Measurements from ENCODE around the gene CDH16. TPM values are rescaled to one million over a fixed set of nuclear protein-coding genes. Genes with fewer than 3 reads are reported as not detected.
A peak's percentile ranks its signal among the peaks of the same experiment; 100 is the strongest.

Gene CDH16
- total RNA-seq, 1 donor from 2014 or later: not detected

- Histone ChIP-seq H3K9ac (ENCODE audit: low read length) (no peak overlapping the region), H3K4me1 (ENCODE audit: insufficient read depth, low read length) (peaks cover 9% of the 10 kb centered on the region), H4K20me1 (ENCODE audit: insufficient read depth, low read length) (peaks cover 34% of the 10 kb centered on the region), H3K4me2 (ENCODE audit: low read length) (peak overlapping the region; percentile 93), H3K9me3 (ENCODE audit: insufficient read depth, low read depth, low read length) (no peaks in the 10 kb centered on the region), H3K27ac (ENCODE audit: low read depth, low read length) (no peak overlapping the region), H3K79me2 (ENCODE audit: insufficient read depth, low read length) (peaks cover 23% of the 10 kb centered on the region), H3K27me3 (ENCODE audit: insufficient read depth, low read length) (no peaks in the 10 kb centered on the region), H2AFZ (ENCODE audit: low read depth, low read length) (no peak overlapping the region), H3K36me3 (ENCODE audit: insufficient read depth, low read length) (peaks cover 14% of the 10 kb centered on the region), H3K4me3 (ENCODE audit: insufficient read depth, low read depth, low read length) (no peak overlapping the region)
- Mint-ChIP-seq H3K36me3 (ENCODE audit: low read depth, unreplicated experiment) (peaks cover 11% of the 10 kb centered on the region), H3K4me1 (ENCODE audit: low read depth, unreplicated experiment) (peaks cover 31% of the 10 kb centered on the region), H3K27me3 (ENCODE audit: low read depth, unreplicated experiment) (no peaks in the 10 kb centered on the region), H3K9me3 (ENCODE audit: unreplicated experiment) (no peaks in the 10 kb centered on the region), H3K27ac (ENCODE audit: unreplicated experiment) (no peak overlapping the region), H3K4me3 (ENCODE audit: unreplicated experiment) (peak overlapping the region; percentile 58)
- DNase-seq (ENCODE audit: low read depth): no peak
- TF ChIP-seq, protein P1, sequence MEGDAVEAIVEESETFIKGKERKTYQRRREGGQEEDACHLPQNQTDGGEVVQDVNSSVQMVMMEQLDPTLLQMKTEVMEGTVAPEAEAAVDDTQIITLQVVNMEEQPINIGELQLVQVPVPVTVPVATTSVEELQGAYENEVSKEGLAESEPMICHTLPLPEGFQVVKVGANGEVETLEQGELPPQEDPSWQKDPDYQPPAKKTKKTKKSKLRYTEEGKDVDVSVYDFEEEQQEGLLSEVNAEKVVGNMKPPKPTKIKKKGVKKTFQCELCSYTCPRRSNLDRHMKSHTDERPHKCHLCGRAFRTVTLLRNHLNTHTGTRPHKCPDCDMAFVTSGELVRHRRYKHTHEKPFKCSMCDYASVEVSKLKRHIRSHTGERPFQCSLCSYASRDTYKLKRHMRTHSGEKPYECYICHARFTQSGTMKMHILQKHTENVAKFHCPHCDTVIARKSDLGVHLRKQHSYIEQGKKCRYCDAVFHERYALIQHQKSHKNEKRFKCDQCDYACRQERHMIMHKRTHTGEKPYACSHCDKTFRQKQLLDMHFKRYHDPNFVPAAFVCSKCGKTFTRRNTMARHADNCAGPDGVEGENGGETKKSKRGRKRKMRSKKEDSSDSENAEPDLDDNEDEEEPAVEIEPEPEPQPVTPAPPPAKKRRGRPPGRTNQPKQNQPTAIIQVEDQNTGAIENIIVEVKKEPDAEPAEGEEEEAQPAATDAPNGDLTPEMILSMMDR (IDR thresholded peaks at IDR 0.05; ENCODE audit: insufficient read depth, low read depth, low read length): no peak
- FAIRE-seq: no peak
Measured at GRCh38 chr16:66881964-66882508, 36.6 kb downstream of the CDH16 start.

- Histone ChIP-seq H2AFZ (ENCODE audit: low read depth, low read length) (no peak overlapping the region), H3K4me3 (ENCODE audit: insufficient read depth, low read depth, low read length) (peak overlapping the region; percentile 37), H3K27ac (ENCODE audit: low read depth, low read length) (no peak overlapping the region), H3K4me2 (ENCODE audit: low read length) (peak overlapping the region; percentile 93), H3K27me3 (ENCODE audit: insufficient read depth, low read length) (no peaks in the 10 kb centered on the region), H3K4me1 (ENCODE audit: insufficient read depth, low read length) (peaks cover 9% of the 10 kb centered on the region), H3K79me2 (ENCODE audit: insufficient read depth, low read length) (peaks cover 23% of the 10 kb centered on the region), H3K36me3 (ENCODE audit: insufficient read depth, low read length) (peaks cover 14% of the 10 kb centered on the region), H4K20me1 (ENCODE audit: insufficient read depth, low read length) (peaks cover 30% of the 10 kb centered on the region), H3K9me3 (ENCODE audit: insufficient read depth, low read depth, low read length) (no peaks in the 10 kb centered on the region), H3K9ac (ENCODE audit: low read length) (no peak overlapping the region)
- DNase-seq (ENCODE audit: low read depth) (no peak), FAIRE-seq (no peak)
- Mint-ChIP-seq H3K9me3 (ENCODE audit: unreplicated experiment) (no peaks in the 10 kb centered on the region), H3K27me3 (ENCODE audit: low read depth, unreplicated experiment) (no peaks in the 10 kb centered on the region), H3K4me1 (ENCODE audit: low read depth, unreplicated experiment) (peaks cover 27% of the 10 kb centered on the region), H3K27ac (ENCODE audit: unreplicated experiment) (no peak overlapping the region), H3K36me3 (ENCODE audit: low read depth, unreplicated experiment) (peaks cover 11% of the 10 kb centered on the region), H3K4me3 (ENCODE audit: unreplicated experiment) (peak overlapping the region; percentile 96)
- no peak for TF ChIP-seq EZH2 (IDR thresholded peaks at IDR 0.05; ENCODE audit: insufficient read depth, low read length)
- TF ChIP-seq, protein P1 (IDR thresholded peaks at IDR 0.05; ENCODE audit: insufficient read depth, low read depth, low read length): no peak
Measured at GRCh38 chr16:66881560-66881959, 37.1 kb downstream of the CDH16 start.

- peaks cover 11% of the 10 kb centered on the region for H3K36me3 Mint-ChIP-seq (ENCODE audit: low read depth, unreplicated experiment)
- Histone ChIP-seq H3K9me3 (ENCODE audit: insufficient read depth, low read depth, low read length) (no peaks in the 10 kb centered on the region), H2AFZ (ENCODE audit: low read depth, low read length) (peak overlapping the region; percentile 86), H3K4me2 (ENCODE audit: low read length) (peak overlapping the region; percentile 93), H3K4me3 (ENCODE audit: insufficient read depth, low read depth, low read length) (peak overlapping the region; percentile 80), H3K79me2 (ENCODE audit: insufficient read depth, low read length) (peaks cover 23% of the 10 kb centered on the region), H3K4me1 (ENCODE audit: insufficient read depth, low read length) (peaks cover 9% of the 10 kb centered on the region), H4K20me1 (ENCODE audit: insufficient read depth, low read length) (peaks cover 26% of the 10 kb centered on the region), H3K27me3 (ENCODE audit: insufficient read depth, low read length) (no peaks in the 10 kb centered on the region), H3K27ac (ENCODE audit: low read depth, low read length) (peak overlapping the region; percentile 43), H3K36me3 (ENCODE audit: insufficient read depth, low read length) (peaks cover 14% of the 10 kb centered on the region), H3K9ac (ENCODE audit: low read length) (peak overlapping the region; percentile 80)
- DNase-seq (ENCODE audit: low read depth) (no peak), FAIRE-seq (no peak)
- peaks cover 23% of the 10 kb centered on the region for H3K4me1 Mint-ChIP-seq (ENCODE audit: low read depth, unreplicated experiment)
- peak overlapping the region; percentile 96 for H3K4me3 Mint-ChIP-seq (ENCODE audit: unreplicated experiment)
- TF ChIP-seq, protein P1 (IDR thresholded peaks at IDR 0.05; ENCODE audit: insufficient read depth, low read depth, low read length): no peak
- TF ChIP-seq EZH2 (IDR thresholded peaks at IDR 0.05; ENCODE audit: insufficient read depth, low read length): no peak
- H3K27ac Mint-ChIP-seq (ENCODE audit: unreplicated experiment): no peak overlapping the region
- no peaks in the 10 kb centered on the region for H3K27me3 Mint-ChIP-seq (ENCODE audit: low read depth, unreplicated experiment)
- no peaks in the 10 kb centered on the region for H3K9me3 Mint-ChIP-seq (ENCODE audit: unreplicated experiment)
Measured at GRCh38 chr16:66881014-66881417, 37.7 kb downstream of the CDH16 start.
